HepG2 (cell line): ENCODE results near the gene SLC25A47. TPM values are rescaled to one million over a fixed set of nuclear protein-coding genes. Genes with fewer than 3 reads are reported as not detected.

Experiments
- ATAC-seq: fragments of 200-7000 bp; cut with Tn5 transposase; 3 replicates; pipeline ENCODE4 v1.9.1; 2020; ENCODE audit warnings: mild to moderate bottlenecking, moderate library complexity
- BruUV-seq: library from RNA; stranded (reverse); fragments of 400-500 nt; replicated peaks from 2 replicates; lab custom pipeline; 2021; lab: Mats Ljungman, UMichigan
- CTCF ChIA-PET: fragments of 300-600 bp; formaldehyde crosslinking; extraction: SDS; loops from one replicate; lab custom pipeline; 2021; ENCODE audit warnings: low total read pairs, inconsistent platforms, low intra/inter-chr PET ratio; lab: Yijun Ruan, JAX
- POLR2A ChIA-PET: fragments of 350-600 bp; sonication (Branson Sonifier 250); formaldehyde crosslinking; loops from one replicate; lab custom pipeline; 2020; ENCODE audit warnings: antibody characterized with exemption, inconsistent platforms; lab: Yijun Ruan, JAX
- DNase-seq: peaks from one replicate; pipeline ENCODE4 v3.0.0-alpha.2; 2015; ENCODE audit warnings: low spot score
- FAIRE-seq: peaks from 3 replicates; lab custom pipeline; 2011; peaks lifted over from hg19 to GRCh38; lab: Jason Lieb, UNC
- H2AFZ ChIP-seq: one replicate; pipeline ENCODE4 v1.6.1; 2011; ENCODE audit warnings: low read length, inconsistent platforms
- H3K27ac ChIP-seq: fragments of 300-600 bp; 3 replicates; pipeline ENCODE4 v1.8.0; 2011; ENCODE audit warnings: mixed run types, mild to moderate bottlenecking, mixed read lengths, low read length, inconsistent platforms; ENCODE audit not compliant: insufficient read depth; ENCODE audit errors: extremely low read length
- H3K27me3 ChIP-seq, 2 experiments: fragments of 200-600 bp in 1 of 2; 2 replicates in 1 of 2; 3 replicates in 1 of 2; pipeline versions ENCODE4 v1.6.0 to v1.8.0; 2011; ENCODE audit warnings: low read length in 2 of 2, mild to moderate bottlenecking in 2 of 2, moderate library complexity in 2 of 2, inconsistent platforms in 1 of 2; ENCODE audit not compliant: insufficient read depth in 2 of 2, control insufficient read depth in 1 of 2
- H3K36me3 ChIP-seq, 2 experiments: fragments of 200-600 bp in 1 of 2; replicated peaks in 1 of 2; 2 replicates in 1 of 2; 3 replicates in 1 of 2; pipeline versions ENCODE4 v1.5.1 to v1.8.0; 2011; ENCODE audit warnings: low read length in 2 of 2, inconsistent platforms in 1 of 2; ENCODE audit not compliant: insufficient read depth in 2 of 2, control insufficient read depth in 1 of 2
- H3K4me1 ChIP-seq: 2 replicates; pipeline ENCODE4 v1.5.1; 2012; ENCODE audit warnings: low read length, inconsistent platforms; ENCODE audit not compliant: insufficient read depth
- H3K4me2 ChIP-seq: 2 replicates; pipeline ENCODE4 v1.6.0; 2011; ENCODE audit warnings: low read depth, low read length, inconsistent platforms
- H3K4me3 ChIP-seq, 3 experiments: fragments of 200-600 bp in 1 of 3; sonication (generic), shearing (Covaris generic) in 1 of 3; replicated peaks in 1 of 3; 2 replicates each; pipeline ENCODE4 v1.5.1; 2011 to 2016; ENCODE audit warnings: low read length in 3 of 3, inconsistent platforms in 2 of 3, low read depth in 2 of 3, mild to moderate bottlenecking in 2 of 3, control low read depth in 1 of 3, mixed read lengths in 1 of 3; ENCODE audit not compliant: insufficient read depth in 1 of 3
- H3K79me2 ChIP-seq: one replicate; pipeline ENCODE4 v1.6.1; 2011; ENCODE audit warnings: low read length, inconsistent platforms; ENCODE audit not compliant: insufficient read depth
- H3K9ac ChIP-seq: 2 replicates; pipeline ENCODE4 v1.6.0; 2011; ENCODE audit warnings: mild to moderate bottlenecking, low read depth, low read length, inconsistent platforms; ENCODE audit not compliant: insufficient read depth
- H3K9me3 ChIP-seq: 2 replicates; pipeline ENCODE4 v1.5.1; 2012; ENCODE audit warnings: mild to moderate bottlenecking, low read length
- H4K20me1 ChIP-seq: 2 replicates; pipeline ENCODE4 v1.6.0; 2011; ENCODE audit warnings: inconsistent platforms, mild to moderate bottlenecking, low read length, moderate library complexity; ENCODE audit not compliant: insufficient read depth
- CHD4 ChIP-seq: fragments of 200-600 bp; sonication (generic); IDR thresholded peaks from 2 replicates; pipeline ENCODE4 v1.7.0; 2017; ENCODE audit warnings: mild to moderate bottlenecking, low read length, borderline replicate concordance
- MTA1 ChIP-seq: sonication (generic); formaldehyde crosslinking; IDR thresholded peaks from 2 replicates; pipeline ENCODE4 v1.4.0; 2020; ENCODE audit warnings: missing genetic modification reagents, mild to moderate bottlenecking, borderline replicate concordance
- ZNF207 ChIP-seq: fragments of 450-650 bp; IDR thresholded peaks from 2 replicates; pipeline ENCODE4 v1.6.1; 2016; ENCODE audit warnings: antibody characterized with exemption, borderline replicate concordance
- ZNF256 ChIP-seq: sonication (generic); formaldehyde crosslinking; conservative IDR thresholded peaks from 2 replicates; pipeline ENCODE4 v1.4.0; 2020; ENCODE audit warnings: missing genetic modification reagents
- ZNF282 ChIP-seq: fragments of 450-650 bp; IDR thresholded peaks from 2 replicates; pipeline ENCODE4 v1.6.1; 2018; ENCODE audit not compliant: partially characterized antibody
- ZNF83 ChIP-seq: sonication (generic); formaldehyde crosslinking; IDR thresholded peaks from 2 replicates; pipeline ENCODE4 v1.4.0; 2020; ENCODE audit warnings: missing genetic modification reagents, mild to moderate bottlenecking, borderline replicate concordance
- WGBS: methylation state at CpG from one replicate; pipeline ENCODE4 v1.1.6; 2017; ENCODE audit warnings: low lambda C conversion rate; 5-methylcytosine and 5-hydroxymethylcytosine counted together
- in situ Hi-C: cut with HindIII; loops from 2 replicates; pipeline ENCODE4 v1.10.0; 2017; ENCODE audit warnings: low pct_unique_long_range_greater_than_20kb; ENCODE audit not compliant: extremely low pct_ligation_motif_present
- intact Hi-C: fragments of 100-400 bp; cut with micrococcal nuclease; formaldehyde crosslinking; loops from one replicate; pipeline ENCODE4 v1.10.0; 2022; ENCODE audit not compliant: unreplicated experiment
- polyA plus RNA-seq, 8 experiments: library from polyadenylated mRNA; depleted of rRNA in 3 of 8; stranded (reverse) in 7 of 8; unstranded in 1 of 8; fragments of >200 nt; fragmentation: Illumina TruSeq in 4 of 8; extraction: Trizol in 4 of 8; gene quantifications; 2 replicates each; pipeline versions ENCODE4 v1.2.1 to v1.2.3, GENCODE V29; 2011 to 2016; ENCODE audit warnings: low read depth in 4 of 8, missing spikeins in 1 of 8, mixed read lengths in 1 of 8; ENCODE audit not compliant: insufficient read depth in 1 of 8
- total RNA-seq, 5 experiments: library from RNA; depleted of rRNA; stranded (reverse); fragments of >200 nt; fragmentation: Illumina TruSeq; extraction: Trizol; gene quantifications; 2 replicates each; pipeline ENCODE4 v1.2.3, GENCODE V29; 2016; ENCODE audit warnings: low read depth in 1 of 5
- TF ChIP-seq, protein P1 (sequence below): sonication (generic); formaldehyde crosslinking; conservative IDR thresholded peaks from 2 replicates; pipeline ENCODE4 v1.4.0; 2020; ENCODE audit warnings: missing genetic modification reagents
- TF ChIP-seq, protein P2 (sequence below): sonication (generic); formaldehyde crosslinking; IDR thresholded peaks from 2 replicates; pipeline ENCODE4 v1.4.0; 2020; ENCODE audit warnings: mild to moderate bottlenecking, missing genetic modification reagents
- TF ChIP-seq, protein P3 (sequence below): sonication (generic); formaldehyde crosslinking; IDR thresholded peaks from 2 replicates; pipeline ENCODE4 v1.8.0; 2022; ENCODE audit warnings: missing genetic modification reagents, mild to moderate bottlenecking, borderline replicate concordance

The SLC25A47 gene
- total and polyA plus RNA-seq, 2 of the 13 experiments (the other 11 are each of a cell fraction or from before 2014, with no cell fraction given), result 1.0 to 1.7 TPM

DNA sequence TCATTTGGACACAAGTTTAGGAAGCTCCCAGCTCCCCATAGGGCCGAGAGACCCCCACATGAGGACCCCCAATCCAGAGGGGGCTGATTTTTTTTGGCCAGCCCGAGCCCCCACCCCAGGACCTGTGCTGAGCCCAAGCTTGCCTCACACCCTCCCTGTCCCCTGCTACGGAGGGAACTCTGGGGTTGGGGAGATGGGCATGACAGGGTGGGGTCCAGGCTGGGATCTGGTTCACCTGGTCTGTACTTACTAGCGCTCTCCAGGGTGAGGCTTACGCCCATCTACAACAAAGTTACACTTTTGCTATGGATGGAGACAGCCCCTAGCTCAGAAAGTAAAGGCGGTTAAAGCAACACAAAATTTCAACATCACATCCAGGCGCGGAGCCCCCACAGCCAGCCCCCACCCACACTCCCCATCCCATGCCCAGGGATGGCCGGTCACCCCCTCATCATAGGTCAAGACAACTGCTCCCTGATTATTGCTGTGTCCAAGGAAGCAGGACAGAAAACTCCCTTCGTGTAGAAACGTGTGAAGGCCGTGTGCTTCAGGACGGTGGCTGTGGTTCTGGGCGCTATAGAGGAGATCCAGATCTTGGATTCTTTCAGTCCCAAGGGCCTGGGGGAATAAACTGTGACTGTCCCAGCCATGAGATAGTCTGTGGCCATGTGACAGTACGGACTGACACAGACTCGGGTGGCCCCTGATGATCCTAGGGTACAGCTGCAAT, 27.6 kb upstream of the SLC25A47 start:
- Histone ChIP-seq H3K4me1 (peaks cover 37% of the 10 kb centered on the region), H3K79me2 (no peaks in the 10 kb centered on the region), H3K27me3 (no peaks in the 10 kb centered on the region), H4K20me1 (no peaks in the 10 kb centered on the region), H3K4me3 (no peak overlapping the region), H3K27ac (no peak overlapping the region), H3K9me3 (no peaks in the 10 kb centered on the region), H3K4me2 (no peak overlapping the region), H3K9ac (no peak overlapping the region), H3K36me3 (no peaks in the 10 kb centered on the region; a peak in 1 of 5 replicates), H2AFZ (no peak overlapping the region)
- WGBS, result 95% methylated on average over 11 of the region's 16 CpGs
- intact Hi-C loops (no loop called here), in situ Hi-C loops (no loop called here)
- ChIA-PET CTCF (no interaction called here), POLR2A (interaction anchor here (0.9 kb wide), 1 partner anchor 10 kb away, joined by 3 read pairs; no protein-coding TSS in a partner anchor)
- FAIRE-seq (no peak), ATAC-seq (no peak), DNase-seq (no peak)
- BruUV-seq, result no TSS peak
- TF ChIP-seq CHD4, result no peak
- TF ChIP-seq MTA1, result no peak
- no peak for TF ChIP-seq ZNF83 (CRISPR knock-in tag)
- TF ChIP-seq, protein P1, sequence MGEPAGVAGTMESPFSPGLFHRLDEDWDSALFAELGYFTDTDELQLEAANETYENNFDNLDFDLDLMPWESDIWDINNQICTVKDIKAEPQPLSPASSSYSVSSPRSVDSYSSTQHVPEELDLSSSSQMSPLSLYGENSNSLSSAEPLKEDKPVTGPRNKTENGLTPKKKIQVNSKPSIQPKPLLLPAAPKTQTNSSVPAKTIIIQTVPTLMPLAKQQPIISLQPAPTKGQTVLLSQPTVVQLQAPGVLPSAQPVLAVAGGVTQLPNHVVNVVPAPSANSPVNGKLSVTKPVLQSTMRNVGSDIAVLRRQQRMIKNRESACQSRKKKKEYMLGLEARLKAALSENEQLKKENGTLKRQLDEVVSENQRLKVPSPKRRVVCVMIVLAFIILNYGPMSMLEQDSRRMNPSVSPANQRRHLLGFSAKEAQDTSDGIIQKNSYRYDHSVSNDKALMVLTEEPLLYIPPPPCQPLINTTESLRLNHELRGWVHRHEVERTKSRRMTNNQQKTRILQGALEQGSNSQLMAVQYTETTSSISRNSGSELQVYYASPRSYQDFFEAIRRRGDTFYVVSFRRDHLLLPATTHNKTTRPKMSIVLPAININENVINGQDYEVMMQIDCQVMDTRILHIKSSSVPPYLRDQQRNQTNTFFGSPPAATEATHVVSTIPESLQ, result no peak
- no peak for TF ChIP-seq ZNF256 (CRISPR knock-in tag)
- TF ChIP-seq, protein P2, sequence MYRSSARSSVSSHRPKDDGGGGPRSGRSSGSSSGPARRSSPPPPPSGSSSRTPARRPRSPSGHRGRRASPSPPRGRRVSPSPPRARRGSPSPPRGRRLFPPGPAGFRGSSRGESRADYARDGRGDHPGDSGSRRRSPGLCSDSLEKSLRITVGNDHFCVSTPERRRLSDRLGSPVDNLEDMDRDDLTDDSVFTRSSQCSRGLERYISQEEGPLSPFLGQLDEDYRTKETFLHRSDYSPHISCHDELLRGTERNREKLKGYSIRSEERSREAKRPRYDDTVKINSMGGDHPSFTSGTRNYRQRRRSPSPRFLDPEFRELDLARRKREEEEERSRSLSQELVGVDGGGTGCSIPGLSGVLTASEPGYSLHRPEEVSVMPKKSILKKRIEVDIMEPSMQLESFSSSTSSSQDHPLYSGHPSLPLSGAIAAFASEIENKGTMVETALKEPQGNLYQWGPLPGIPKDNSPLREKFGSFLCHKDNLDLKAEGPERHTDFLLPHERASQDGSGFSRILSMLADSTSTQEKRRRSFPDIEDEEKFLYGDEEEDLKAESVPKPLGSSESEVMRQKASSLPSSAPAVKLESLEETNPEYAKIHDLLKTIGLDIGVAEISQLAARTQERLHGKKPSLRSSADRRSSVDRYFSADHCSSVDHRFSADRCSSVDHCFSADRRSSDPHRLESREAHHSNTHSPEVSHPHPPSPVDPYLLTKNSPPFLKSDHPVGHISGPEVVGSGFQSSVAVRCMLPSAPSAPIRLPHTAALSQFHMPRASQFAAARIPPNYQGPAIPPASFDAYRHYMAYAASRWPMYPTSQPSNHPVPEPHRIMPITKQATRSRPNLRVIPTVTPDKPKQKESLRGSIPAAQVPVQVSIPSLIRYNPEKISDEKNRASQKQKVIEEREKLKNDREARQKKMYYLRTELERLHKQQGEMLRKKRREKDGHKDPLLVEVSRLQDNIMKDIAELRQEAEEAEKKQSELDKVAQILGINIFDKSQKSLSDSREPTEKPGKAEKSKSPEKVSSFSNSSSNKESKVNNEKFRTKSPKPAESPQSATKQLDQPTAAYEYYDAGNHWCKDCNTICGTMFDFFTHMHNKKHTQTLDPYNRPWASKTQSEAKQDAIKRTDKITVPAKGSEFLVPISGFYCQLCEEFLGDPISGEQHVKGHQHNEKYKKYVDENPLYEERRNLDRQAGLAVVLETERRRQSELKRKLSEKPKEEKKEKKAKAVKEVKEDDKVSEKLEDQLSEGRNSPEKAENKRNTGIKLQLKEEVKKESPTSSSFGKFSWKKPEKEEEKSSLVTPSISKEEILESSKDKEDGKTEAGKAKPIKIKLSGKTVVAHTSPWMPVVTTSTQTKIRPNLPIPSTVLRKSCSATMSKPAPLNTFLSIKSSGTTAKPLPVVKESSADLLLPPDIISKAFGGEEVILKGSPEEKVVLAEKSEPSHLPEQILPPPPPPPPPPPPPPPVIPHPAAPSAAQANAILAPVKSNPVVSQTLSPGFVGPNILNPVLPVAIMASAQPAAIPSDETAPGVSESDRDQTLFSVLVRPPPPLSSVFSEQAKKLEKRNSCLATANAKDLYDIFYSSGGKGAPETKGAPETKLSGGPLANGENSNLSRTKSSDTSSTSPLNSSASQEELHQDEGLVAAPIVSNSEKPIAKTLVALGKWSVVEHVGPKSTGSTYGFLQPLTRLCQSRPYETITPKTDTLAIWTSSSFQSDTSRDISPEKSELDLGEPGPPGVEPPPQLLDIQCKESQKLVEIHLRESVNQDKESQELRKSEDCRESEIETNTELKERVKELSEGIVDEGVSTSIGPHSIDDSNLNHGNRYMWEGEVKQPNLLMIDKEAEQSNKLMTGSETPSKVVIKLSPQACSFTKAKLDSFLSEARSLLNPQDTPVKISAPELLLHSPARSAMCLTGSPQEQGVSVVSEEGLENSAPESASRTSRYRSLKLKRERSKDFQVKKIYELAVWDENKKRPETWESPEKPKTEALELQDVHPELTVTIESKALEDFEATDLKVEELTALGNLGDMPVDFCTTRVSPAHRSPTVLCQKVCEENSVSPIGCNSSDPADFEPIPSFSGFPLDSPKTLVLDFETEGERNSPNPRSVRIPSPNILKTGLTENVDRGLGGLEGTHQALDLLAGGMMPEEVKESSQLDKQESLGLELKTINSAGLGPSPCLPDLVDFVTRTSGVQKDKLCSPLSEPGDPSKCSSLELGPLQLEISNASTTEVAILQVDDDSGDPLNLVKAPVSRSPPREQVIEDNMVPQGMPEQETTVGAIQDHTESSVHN (CRISPR knock-in tag), result no peak
- TF ChIP-seq ZNF282, result no peak
- TF ChIP-seq ZNF207, result no peak
- TF ChIP-seq, protein P3, sequence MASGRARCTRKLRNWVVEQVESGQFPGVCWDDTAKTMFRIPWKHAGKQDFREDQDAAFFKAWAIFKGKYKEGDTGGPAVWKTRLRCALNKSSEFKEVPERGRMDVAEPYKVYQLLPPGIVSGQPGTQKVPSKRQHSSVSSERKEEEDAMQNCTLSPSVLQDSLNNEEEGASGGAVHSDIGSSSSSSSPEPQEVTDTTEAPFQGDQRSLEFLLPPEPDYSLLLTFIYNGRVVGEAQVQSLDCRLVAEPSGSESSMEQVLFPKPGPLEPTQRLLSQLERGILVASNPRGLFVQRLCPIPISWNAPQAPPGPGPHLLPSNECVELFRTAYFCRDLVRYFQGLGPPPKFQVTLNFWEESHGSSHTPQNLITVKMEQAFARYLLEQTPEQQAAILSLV (CRISPR knock-in tag), result no peak
